ENCODE measurements around the gene SLC25A41.
"Not testable (repeated sequence)": the region's sequence is repeated elsewhere in the genome, so short reads cannot be mapped to it uniquely, and the experiment has no call there.

The SLC25A41 gene

DNA sequence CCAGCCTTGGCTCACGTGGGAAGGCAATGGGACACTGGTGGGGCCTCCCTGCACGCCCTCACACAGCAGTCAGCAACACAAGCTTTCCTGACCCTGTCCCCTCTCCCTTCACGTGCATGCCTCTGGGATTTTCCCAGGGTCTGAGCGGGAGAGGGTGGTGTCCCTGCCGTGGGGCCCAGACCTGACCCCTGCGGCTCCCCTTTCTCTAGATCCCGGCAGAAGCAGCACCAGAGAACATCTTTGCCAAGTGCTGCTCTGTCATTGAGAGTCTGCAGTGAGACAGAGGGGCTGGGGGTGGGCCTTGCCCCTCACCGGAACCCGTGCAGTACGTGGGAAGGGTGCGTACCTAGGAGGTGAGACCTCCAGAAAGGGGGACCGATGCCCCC, 21.5 kb downstream of the SLC25A41 start:
- no peak for DNase-seq (ENCODE audit: low read depth)

DNA sequence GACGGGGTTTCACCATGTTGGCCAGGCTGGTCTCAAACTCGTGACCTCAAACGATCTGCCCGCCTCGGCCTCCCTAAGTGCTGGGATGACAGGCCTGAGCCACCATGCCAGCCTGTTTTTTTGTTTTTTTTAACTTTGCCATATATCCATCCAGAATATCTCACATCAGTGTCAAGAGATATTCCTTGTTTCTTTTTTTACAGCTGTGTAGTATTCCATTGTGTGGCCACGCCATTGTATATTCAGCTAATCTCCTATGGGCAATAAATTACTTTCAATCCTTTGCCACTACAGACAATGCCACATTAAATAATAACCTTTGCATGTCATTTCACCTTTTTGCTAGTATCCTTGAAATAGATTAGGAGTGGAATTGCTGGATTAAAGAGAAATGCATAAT, 24.2 kb downstream of the SLC25A41 start:
- no peak for DNase-seq (ENCODE audit: low read depth)

DNA sequence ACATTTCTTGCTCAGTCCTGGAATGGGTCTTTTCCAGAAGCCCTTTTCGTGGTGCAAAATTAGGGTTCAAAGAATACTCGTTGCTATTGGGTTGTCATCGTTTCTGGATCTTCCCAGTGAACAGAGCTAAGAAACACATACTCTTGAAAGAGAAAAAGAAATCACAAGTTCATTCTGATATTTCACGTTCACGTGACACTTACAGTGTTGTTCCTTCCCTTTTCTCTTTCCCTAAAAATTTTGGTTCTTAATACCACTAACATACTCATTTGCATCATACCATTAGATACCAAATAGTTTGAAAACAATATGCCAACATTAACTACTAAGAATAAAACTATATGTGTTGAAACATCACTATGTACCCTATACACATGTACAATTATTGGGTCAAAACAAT, 27.2 kb downstream of the SLC25A41 start:
- no peak for DNase-seq (ENCODE audit: low read depth)

DNA sequence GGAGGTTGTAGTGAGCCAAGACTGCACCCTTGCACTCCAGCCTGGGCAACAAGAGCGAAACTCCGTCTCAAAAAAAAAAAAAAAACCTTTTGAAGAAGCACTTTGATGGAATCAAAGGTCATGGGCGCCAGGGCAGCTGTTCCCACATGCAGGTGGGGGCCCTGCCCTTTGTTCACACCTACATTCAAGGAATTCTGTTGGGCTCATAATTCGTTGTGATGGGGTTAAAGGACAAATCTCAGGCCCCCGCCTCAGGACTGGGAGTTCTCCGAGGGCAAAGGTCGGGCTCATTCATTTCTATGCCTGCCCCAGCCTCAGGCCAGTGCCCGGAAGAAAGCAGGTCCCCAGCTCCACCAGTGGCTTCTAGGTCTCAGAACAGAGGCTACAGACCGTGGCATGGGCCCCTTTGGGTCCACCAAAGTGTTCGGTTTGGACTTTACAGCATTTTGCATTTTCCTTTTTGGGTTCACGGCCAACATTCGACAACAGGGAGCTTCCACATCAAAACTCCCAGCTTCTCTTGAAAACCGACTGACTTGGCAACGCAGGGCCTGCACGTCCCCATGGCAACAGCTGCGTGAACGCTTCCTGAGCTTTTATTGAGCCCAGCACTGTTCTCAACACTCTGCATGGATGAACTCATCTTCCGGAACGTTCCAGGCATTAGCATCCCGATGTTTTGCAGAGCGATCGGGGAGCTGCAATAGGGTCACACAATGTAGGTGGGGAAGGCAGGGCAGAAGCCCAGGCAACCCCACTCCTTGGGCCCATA, 30.5 kb downstream of the SLC25A41 start:
- DNase-seq (ENCODE audit: low read depth), result no peak

DNA sequence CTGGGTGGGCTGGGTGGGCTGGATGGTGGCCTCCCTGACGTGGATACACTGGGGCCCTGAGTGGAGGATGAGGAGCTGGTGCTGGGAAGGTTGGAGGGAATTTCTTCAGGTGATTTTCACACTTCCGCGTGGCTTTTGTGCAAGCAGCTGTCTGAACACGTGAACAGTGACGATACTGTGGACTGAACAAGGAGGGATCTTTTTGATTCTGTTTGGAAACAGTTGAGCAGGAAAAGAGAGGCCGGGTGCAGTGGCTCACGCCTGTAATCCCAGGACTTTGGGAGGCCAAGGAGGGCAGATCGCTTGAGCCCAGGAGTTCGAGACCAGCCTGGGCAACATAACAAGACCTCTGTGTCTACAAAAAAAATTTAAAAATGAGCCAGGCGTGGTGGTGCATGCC, 31.5 kb downstream of the SLC25A41 start:
- no peak for DNase-seq (ENCODE audit: low read depth)

DNA sequence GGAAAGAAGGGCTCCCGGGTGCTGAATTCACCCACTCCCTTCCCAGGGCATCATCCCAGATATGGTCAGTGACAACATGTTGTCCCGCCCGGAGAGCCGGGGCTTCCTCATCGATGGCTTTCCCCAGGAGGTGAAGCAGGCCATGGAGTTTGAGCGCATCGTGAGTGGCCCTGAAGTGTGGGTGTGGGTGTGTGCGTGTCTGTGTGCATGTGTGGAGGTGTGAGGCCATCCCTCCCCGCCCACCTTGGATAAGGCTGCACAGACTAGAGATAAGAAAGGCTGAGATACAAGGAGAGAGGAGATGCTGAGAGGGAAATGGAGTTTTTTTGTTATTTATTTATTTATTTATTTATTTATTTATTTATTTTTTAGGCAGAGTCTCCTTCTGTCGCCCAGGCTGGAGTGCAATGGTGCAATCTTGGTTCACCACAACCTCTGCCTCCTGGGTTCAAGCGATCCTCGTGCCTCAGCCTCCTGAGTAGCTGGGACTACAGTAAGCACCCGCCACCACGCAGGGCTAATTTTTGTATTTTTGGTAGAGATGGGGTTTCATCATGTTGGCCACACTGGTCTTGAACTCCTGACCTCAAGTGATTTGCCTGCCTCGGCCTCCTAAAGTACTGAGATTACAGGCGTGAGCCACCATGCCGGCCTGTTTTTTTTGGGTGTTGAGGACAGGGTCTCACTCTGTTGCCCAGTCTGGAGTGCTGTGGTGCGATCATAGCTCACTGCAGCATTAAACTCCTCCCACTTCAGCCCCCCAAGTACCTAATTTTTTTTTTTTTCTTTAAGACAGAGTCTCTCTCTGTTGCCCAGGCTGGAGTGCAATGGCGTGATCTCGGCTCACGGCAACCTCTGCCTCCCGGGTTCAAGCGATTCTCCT, 33.3 kb downstream of the SLC25A41 start:
- DNase-seq (ENCODE audit: low read depth), result not testable (repeated sequence)

DNA sequence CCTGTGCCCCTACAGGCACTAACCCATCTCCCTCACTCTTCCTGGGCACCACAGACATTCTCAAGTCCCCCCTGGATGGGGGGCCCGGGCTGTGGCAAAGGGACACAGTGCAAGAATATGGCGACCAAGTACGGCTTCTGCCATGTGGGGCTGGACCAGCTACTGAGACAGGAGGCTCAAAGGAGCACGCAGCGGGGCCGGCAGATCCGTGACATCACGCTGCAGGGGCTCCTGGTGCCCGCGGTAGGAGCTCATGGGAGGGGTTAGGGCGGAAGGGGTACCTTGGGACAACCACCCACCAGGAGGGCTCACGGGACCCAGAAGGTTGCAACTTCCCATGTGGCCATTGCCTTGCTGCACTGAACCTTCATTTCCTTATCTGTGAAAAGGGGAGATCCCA, 37.3 kb downstream of the SLC25A41 start:
- DNase-seq (ENCODE audit: low read depth), result no peak

DNA sequence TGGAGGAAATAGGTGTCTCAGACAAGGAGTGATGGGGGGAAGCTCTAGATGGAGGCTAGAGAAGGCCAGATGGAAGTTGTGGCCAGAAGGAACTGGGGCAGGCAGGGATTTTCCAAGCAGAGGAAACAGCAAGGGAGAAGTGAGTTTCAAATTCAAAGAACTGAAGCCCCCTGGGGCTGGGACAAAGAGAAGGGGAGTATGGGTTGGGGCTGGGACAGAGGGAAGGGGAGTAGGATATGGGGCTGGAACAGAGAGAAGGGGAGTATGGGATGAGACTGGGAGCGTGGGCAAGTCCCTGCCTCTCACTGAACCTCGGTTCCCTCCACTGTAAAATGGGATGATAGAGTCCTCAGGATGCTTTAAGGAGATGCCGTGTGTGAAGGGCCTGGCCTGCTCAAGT, 38.7 kb downstream of the SLC25A41 start:
- no peak for DNase-seq (ENCODE audit: low read depth)

DNA sequence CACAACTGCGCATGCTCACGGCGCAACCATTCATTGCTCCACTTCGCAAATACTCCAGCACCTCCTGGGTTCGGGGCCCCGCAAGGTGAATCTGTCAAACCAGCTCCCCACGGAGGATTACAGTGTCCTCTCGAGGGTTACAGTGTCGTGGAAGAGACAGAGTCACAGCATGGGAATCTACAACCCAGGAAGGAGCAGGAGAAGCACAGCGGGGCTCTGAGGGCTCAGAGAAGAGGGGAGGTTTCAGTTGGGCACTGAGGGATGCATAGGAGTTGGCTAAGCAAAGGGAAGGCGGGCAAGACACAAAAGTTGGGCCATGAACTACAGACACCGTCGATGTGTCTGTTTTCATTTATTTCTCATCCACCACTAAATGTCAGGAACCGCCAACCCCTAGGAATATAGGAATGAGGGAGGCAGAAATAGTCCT, 39.6 kb downstream of the SLC25A41 start:
- no peak for DNase-seq (ENCODE audit: low read depth)

DNA sequence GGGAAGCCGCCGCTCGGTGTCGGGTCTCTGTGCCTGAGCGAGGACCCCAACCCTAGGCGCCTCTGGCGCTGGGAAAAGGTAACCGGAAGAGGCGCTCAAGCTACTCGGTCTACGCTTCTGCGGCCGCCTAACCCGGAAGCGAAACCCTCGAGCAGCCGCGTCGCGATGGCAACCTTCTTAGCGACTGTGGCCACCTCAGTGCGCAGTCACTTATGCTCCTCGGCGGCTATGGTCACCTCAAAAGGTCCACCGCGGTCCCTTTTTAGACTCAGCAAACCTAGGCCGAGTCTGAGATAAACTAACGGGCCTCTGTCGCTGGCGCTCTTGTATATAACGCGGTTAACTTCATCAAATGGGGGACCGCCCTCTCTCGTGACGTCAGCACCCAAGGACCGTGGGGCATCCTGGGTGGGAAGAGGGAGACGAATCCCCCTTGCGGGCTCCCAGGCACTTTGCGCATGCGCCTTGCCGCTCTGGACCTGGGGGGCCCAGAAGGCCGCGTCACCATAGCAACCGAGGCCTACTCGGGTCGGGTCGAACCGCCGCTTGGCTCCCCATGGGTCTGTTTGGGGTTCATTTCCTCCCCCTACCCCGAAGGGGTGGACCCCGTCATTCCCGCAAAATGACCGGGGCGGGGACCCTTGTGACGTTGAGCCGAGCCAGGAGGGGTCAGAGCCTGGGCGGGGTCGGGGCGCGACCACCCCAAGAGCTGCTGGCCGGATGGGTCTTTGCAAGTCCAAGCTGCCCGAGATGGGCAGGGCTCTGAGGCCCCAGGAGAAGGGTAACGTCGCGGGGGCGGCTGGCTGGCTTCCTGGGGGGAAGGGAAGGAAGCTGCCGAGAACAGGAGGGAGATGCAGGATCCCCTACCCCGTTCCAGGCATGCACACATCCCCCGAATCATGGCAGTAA, 40.2 kb downstream of the SLC25A41 start, which contains the start of gene GTF2F1:
Gene GTF2F1 (minus strand): TSS at position 91 of the 909 bp plus-strand sequence. CDS start 169 bp downstream, outside the sequence.
- peak; percentile 88 for DNase-seq (ENCODE audit: low read depth)

DNA sequence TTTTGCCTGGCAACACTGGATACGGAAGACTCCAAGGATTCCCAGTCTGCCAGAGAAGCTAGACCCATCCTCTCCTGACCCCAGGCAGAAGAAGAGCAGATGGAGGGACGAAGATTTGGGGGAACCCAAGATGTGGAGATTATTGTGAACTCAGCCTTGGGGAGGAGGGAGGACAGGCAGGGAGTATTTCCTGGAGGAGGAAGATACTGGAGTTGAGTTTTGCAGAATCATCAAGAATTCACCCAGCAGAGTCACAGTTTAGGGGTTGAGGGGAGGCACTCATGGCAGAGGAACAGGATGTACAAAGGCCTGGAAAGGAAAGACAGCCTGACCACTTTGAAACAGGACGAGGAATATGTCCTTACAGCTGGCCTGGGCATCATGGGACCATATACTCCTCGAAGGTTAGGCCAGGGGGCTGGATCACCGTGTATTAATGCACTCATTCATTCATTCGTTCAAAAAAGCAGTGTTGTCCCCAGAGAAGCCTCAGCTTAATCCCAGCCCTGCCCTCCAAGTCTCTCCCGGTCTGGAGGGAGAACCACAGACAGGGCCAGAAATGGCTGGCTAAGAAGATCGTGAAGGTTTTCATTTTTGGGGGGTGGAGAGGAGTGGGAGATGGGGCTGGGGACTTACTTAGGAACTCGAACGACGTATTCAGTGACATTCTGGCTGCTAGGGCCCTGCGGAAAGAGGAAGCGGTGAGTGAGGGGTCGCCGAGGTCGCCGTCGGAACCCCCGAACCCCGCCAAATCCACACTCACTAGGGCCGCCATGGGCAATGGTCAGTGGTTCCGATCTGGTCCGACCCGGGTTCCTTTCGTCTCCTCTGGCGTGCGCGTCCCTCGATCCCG, 41.1 kb downstream of the SLC25A41 start:
- DNase-seq (ENCODE audit: low read depth), result no peak

DNA sequence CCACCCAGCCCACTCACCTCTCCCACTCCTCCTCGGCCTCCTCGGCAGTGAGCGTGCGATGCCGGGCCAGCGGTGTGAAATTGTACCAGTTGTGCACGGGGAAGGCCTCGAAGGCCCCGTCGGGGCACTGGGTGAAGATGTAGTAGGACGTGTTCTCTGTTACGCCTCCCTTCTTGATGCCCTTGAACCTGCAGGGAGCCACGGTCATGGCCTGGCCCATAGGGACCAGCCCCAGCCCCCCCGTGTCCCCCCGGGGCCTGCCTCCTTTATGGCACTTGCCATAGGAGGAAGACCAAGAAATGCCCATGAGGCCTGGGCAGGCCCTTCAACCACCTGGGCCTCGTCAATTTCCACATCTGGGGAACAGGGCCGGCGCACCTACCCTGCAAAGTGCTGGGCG, 46.2 kb downstream of the SLC25A41 start:
- no peak for DNase-seq (ENCODE audit: low read depth)

DNA sequence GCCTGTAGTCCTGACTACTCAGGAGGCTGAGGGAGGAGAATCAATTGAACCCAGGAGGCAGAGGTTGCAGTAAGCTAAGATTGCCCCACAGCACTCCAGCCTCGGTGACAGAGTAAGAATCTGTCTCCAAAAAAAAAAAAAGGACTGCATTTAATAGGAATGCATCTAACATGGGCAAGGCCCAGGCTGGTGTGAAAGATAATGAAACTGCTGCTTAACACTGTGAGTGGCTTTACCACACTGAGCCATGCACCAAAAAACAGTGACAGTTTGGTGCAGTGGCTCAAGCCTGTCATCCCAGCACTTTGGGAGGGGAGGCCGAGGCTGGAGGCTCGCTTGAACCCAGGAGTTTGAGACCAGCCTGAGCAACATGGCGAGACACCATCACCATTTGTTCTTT, 49.2 kb downstream of the SLC25A41 start:
- no peak for DNase-seq (ENCODE audit: low read depth)

DNA sequence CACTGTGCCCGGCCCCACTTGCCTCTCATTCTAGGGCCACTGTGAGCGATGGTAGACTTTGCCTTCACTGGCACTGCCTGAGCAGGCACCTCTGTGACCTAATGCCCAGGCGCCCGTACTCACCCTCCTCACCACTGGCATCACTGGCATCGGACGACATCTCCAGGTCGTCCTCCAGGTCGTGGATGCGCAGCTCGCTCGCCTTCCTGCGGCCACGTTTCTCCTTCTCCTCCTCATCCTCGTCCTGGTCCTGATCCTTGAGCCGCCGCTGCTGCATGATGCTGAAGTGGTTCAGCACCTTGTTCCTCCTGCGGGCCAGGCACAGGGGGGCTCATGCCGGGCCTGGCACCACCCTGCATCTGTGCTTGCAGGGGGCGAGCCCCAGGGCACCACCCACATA, 50.4 kb downstream of the SLC25A41 start:
- DNase-seq (ENCODE audit: low read depth), result no peak

DNA sequence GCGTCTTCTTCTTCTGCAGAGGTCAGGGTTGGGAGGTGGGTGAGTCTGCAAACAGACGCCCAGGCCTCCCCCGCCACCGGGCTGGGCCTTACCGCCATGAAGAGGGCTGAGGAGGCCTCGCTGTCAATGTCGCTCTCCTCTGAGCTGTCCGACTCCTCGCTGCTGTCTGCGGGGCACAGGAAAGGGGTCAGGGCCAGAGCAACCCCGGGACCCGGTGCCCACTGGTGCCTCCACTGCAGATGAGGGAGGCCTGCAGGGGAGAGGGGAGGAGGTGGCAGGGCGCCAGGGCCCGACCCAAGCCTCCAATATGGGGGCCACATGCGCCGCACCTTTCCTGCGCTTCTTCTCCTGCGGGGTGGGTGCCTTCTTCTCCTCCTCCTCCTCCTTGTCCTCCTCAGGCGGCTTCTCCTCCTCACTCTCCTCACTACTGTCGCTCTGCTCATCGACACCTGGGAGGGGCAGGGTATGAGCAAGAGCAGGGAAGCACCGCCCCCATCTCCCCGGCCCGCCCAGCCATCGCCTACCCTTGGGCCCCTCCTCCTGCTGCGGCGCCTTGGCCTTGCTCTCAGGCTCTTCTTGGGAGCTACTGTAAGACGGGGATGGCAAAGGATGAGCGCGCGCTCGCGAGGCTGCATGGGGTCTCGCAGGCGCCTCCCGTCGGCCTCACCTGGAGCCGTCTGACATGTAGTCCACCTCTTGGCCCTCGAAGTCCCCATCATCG, 52.4 kb downstream of the SLC25A41 start:
- DNase-seq (ENCODE audit: low read depth), result no peak

DNA sequence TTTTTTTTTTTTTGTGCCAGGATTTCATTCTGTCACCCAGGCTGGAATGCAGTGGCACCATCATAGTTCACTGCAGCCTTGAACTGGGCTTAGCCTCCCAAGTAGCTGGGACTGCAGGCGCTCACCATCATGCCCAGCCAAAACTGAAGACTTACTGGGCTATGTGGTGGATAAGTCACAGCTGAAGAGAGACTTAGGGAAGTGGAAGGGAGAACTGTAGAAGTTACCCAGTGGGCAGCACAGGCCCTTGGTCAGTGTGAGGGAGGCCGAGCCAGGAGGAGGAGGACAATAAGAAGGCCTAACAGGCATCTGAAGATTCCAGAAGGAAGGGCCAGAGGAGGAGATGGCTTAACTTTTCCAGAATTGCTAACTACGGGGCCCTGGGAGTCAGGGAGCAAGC, 53.8 kb downstream of the SLC25A41 start:
- DNase-seq (ENCODE audit: low read depth), result no peak

DNA sequence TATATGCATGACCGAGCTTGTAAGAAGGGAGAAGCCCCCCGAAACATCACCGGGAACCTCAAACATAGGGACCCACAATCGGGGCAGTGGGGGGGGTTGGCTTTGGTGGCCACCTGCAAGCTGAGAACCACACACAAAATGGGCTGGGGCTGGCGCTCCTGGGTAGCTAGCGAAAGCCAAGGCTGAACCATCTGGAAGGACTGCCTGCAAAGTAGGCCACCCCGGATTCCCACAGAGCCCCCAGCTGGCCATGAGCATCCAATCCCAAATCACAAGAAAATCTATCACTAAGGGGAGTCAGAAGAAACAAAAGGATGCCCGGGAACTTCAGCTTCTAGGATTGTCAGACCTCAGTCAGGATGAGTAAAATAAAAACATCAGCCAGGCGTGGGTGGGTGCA, 55.1 kb downstream of the SLC25A41 start:
- no peak for DNase-seq (ENCODE audit: low read depth)

DNA sequence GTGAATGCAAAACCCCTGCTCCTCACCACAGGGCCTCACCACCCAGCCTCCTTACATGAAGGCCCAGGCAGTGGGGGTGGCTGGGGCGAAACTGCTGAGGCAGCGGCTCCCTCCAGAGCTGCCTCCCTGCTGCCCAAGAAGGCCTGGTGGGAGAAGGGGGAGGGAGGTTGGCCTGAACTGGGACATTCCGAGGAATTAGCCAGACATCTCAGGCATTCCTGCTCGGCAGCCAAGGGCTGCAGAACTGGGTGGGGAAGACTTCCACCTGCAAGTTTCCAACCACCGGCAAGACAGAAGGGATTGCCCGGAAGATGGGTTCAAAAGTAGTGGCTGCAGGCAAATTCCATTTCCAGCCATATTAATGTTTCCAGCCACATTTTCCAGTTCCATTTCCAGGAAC, 55.5 kb downstream of the SLC25A41 start:
- no peak for DNase-seq (ENCODE audit: low read depth)

DNA sequence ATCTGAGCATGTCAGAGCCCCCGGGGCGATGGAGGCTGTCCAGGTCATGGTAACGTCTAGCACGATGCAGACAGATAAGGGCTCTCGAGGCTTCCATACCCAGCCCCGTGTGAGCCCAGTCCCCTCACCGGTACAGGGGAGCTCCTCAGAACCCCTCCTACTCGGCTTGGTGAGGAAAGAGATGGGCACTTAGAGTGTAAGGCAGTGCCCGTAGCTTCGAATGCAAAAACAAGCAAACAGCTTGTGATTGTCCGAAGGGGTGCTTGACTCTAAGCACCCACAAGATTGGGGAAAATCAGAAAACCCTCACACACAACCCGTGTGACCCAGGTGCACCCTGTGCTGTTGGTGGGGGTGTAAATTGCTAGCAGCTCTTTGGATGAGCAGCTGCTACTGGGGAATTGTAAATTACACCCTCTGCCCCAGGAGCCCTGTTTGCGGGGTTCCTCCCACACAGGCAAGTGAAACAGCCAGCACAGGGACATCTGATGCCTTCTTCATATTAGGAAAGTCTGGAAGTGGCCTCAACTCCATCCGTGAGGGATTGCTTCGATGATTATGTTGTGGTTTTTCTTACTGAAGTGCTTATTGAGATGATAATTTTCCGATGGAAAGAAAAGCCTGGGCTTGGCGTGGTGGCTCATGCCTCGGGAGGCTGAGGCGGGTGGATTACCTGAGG, 56.9 kb downstream of the SLC25A41 start:
- DNase-seq (ENCODE audit: low read depth), result no peak
